WERI-Rb-1 (cell line): Measurements from ENCODE around the gene SLC2A4.

ENCODE experiments used
- DNase-seq: peaks from one replicate; pipeline ENCODE4 v3.0.0-alpha.2; 2020
- H3K27ac ChIP-seq: fragments of 250-450 bp; sonication (Bioruptor Pico); 2 replicates; pipeline ENCODE4 v1.5.1; 2020; ENCODE audit warnings: mild to moderate bottlenecking, moderate library complexity
- H3K27me3 ChIP-seq: fragments of 250-450 bp; sonication (Bioruptor Pico); 2 replicates; pipeline ENCODE4 v1.5.1; 2021; ENCODE audit warnings: mild to moderate bottlenecking, low read depth, moderate library complexity; ENCODE audit not compliant: insufficient read depth, severe bottlenecking
- H3K36me3 ChIP-seq: fragments of 250-450 bp; sonication (Bioruptor Pico); 2 replicates; pipeline ENCODE4 v1.5.1; 2020; ENCODE audit warnings: mild to moderate bottlenecking, moderate library complexity
- H3K4me3 ChIP-seq: 2 replicates; pipeline ENCODE4 v1.5.1; 2011; ENCODE audit warnings: low read depth, mild to moderate bottlenecking, control low read depth, low read length
- H3K9me3 ChIP-seq: fragments of 250-450 bp; sonication (Bioruptor Pico); 2 replicates; pipeline ENCODE4 v1.5.1; 2021; ENCODE audit warnings: mild to moderate bottlenecking, moderate library complexity; ENCODE audit not compliant: severe bottlenecking
- TF ChIP-seq, protein P1 (sequence below): IDR thresholded peaks from 2 replicates; pipeline ENCODE4 v1.5.1; 2011; ENCODE audit warnings: low read depth, mild to moderate bottlenecking, control low read depth, inconsistent platforms, low read length

The SLC2A4 gene

DNA sequence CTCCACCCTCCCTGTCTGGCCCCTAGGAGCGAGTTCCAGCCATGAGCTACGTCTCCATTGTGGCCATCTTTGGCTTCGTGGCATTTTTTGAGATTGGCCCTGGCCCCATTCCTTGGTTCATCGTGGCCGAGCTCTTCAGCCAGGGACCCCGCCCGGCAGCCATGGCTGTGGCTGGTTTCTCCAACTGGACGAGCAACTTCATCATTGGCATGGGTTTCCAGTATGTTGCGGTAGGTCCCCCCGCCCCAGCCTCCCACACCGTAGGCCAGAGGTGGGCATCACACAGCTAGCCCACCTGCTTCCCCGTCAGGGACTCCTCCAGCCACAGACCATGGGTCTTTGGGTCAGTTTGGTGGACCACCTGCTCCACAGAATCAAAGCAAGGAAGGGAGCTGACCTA is 4.2 kb downstream of the SLC2A4 start:
- DNase-seq: no peak

DNA sequence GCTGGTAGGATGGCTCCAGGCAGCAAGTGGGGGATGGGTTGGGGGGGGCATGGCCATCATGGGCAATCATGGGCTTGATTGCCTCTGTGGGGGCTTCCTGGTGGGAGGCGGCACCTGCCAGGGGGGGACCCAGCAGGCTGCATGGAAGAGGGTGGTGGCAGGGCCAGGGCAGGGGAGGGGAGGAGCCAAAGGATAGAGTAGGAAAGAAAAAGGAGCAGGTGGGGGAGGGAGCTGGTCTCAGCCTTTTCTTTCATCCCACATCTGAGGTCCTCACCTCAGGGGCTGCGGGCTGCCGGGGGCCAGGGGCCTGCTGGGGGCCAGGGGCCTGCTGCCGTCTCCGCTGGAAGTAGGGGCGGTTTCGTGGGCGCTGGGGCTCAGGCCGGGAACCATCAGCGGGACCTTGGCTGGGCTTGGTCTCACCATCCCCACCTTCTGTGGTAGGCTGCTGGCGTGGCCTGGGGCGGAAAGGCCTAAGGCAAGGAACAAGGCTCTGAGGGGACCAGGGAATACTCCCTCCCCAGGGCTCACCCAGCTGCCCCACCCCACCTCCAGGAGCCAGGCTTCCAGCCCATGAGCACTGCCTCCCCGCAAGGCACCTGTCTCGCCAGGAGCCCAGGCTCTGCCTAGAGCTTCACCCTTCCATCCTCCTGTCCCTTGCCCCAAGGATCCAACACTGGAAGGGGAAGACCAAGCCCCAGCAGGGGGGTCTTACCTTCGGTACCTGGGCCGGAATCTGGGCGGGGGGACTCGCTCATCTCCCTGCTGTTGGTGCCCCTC is 7.9 kb downstream of the SLC2A4 start:
- no peaks in the 10 kb centered on the region for H3K9me3 ChIP-seq
- H3K27ac ChIP-seq: no peak overlapping the region
- TF ChIP-seq, protein P1, sequence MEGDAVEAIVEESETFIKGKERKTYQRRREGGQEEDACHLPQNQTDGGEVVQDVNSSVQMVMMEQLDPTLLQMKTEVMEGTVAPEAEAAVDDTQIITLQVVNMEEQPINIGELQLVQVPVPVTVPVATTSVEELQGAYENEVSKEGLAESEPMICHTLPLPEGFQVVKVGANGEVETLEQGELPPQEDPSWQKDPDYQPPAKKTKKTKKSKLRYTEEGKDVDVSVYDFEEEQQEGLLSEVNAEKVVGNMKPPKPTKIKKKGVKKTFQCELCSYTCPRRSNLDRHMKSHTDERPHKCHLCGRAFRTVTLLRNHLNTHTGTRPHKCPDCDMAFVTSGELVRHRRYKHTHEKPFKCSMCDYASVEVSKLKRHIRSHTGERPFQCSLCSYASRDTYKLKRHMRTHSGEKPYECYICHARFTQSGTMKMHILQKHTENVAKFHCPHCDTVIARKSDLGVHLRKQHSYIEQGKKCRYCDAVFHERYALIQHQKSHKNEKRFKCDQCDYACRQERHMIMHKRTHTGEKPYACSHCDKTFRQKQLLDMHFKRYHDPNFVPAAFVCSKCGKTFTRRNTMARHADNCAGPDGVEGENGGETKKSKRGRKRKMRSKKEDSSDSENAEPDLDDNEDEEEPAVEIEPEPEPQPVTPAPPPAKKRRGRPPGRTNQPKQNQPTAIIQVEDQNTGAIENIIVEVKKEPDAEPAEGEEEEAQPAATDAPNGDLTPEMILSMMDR: no peak
- no peaks in the 10 kb centered on the region for H3K36me3 ChIP-seq
- DNase-seq: no peak
- no peaks in the 10 kb centered on the region for H3K27me3 ChIP-seq
- H3K4me3 ChIP-seq: no peak overlapping the region

More for the DNA sequence above, 4.2 kb downstream of the SLC2A4 start:
- TF ChIP-seq, protein P1: no peak
- no peaks in the 10 kb centered on the region for H3K36me3 ChIP-seq
- no peak overlapping the region for H3K4me3 ChIP-seq
- no peaks in the 10 kb centered on the region for H3K9me3 ChIP-seq
- H3K27me3 ChIP-seq: no peaks in the 10 kb centered on the region
- H3K27ac ChIP-seq: no peak overlapping the region

DNA sequence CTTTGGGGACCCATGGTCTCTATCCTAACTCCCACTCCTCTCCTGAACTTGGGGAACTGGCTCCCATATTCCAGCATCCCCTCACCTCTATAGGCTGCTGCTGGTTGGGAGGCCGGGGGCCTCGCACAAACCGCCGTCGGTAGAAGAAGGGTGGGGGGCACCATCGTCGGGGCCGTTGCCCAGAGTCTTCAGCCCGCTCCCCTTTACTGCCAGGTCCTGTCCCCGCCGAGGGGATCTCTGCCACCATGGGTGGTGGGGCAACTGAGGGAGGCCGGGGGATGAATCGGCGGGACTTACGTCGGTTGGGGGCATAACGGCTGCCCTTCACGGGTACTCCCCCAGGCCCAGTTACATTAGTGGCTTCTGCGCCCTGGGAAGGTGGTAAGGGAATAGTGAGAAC is 8.6 kb downstream of the SLC2A4 start:
- TF ChIP-seq, protein P1: no peak
- Histone ChIP-seq H3K36me3 (no peaks in the 10 kb centered on the region), H3K4me3 (no peak overlapping the region), H3K27me3 (no peaks in the 10 kb centered on the region), H3K27ac (no peak overlapping the region), H3K9me3 (no peaks in the 10 kb centered on the region)
- DNase-seq: no peak

DNA sequence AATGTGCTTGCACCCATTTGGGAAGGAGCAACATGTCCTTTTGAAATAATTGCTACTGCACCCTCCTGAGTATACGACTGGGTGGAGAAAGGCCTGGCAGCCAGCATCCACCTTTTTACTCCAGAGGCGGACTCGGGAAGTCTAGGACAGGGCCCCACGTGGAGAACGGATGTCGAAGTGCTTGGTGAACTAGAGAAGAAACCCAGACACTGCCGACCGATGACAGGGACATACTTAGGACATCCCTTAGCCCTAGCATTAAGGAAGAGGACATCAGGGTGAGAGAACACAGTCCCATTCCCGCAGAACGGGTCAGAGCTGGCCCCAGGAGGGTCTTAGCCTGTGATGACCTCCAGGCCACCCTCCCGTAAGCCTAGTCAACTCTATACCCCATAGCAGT is 9.2 kb downstream of the SLC2A4 start:
- Histone ChIP-seq H3K4me3 (no peak overlapping the region), H3K27ac (no peak overlapping the region), H3K9me3 (no peaks in the 10 kb centered on the region), H3K36me3 (no peaks in the 10 kb centered on the region), H3K27me3 (no peaks in the 10 kb centered on the region)
- TF ChIP-seq, protein P1: no peak
- no peak for DNase-seq

DNA sequence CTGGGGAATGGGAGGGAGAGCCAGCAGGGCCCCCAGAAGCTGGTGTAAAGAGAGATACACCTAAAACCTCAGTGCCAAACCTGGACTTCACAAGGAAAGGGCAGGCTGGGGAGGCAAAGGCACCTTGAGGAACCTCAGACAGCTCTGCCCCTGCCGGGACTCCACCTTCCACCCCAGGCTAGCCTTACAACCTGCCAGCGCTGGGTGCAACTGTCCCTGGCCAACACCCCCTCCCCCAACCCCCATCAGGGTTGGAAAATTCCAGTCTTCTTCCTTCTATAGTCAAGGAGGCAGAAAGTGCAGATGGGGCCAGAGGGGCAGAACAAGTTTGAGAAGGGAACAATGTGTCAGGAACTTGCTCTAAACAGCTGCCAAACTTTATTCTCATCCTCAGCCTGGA is 10.7 kb downstream of the SLC2A4 start:
- Histone ChIP-seq H3K36me3 (no peaks in the 10 kb centered on the region), H3K9me3 (no peaks in the 10 kb centered on the region), H3K27me3 (no peaks in the 10 kb centered on the region), H3K4me3 (no peak overlapping the region), H3K27ac (no peak overlapping the region)
- DNase-seq: no peak
- TF ChIP-seq, protein P1: no peak

DNA sequence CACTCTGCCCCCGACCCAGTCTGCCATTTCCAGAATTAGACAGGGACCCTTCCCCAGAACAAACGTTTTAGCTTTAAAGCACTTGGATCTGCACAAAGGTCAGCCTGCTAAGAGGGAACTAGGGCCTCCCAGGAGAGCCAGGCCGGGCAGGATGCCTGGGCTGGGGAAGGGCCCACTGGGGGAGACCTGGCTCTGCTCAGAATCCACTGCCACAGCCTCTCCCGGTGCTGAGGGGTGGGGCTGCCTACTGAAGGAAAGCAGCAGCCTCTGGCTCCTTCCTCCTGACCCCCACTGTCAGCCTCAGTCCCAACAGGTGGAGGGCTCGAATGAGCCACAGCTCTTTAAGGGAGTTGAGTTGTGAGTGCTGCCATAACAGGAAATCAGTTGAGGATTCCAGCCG is 11.2 kb downstream of the SLC2A4 start:
- TF ChIP-seq, protein P1: no peak
- Histone ChIP-seq H3K27ac (no peak overlapping the region), H3K27me3 (no peaks in the 10 kb centered on the region), H3K9me3 (no peaks in the 10 kb centered on the region), H3K4me3 (no peak overlapping the region), H3K36me3 (no peaks in the 10 kb centered on the region)
- no peak for DNase-seq
